Ishikawa (cell line): ENCODE data around the gene MAB21L2.

Experiments used
- CEBPB ChIP-seq: IDR thresholded peaks from 2 replicates; pipeline ENCODE4 v1.6.1; 2012
- CREB1 ChIP-seq: IDR thresholded peaks from 2 replicates; pipeline ENCODE4 v1.6.1; 2012; ENCODE audit warnings: low read depth
- EGR1 ChIP-seq: IDR thresholded peaks from 2 replicates; pipeline ENCODE4 v1.6.1; 2012
- EP300 ChIP-seq: IDR thresholded peaks from 2 replicates; pipeline ENCODE4 v1.6.1; 2012; ENCODE audit warnings: borderline replicate concordance
- FOXM1 ChIP-seq: IDR thresholded peaks from 2 replicates; pipeline ENCODE4 v1.6.1; 2012; ENCODE audit warnings: low read depth, borderline replicate concordance
- NFIC ChIP-seq: IDR thresholded peaks from 2 replicates; pipeline ENCODE4 v1.6.1; 2012
- RAD21 ChIP-seq: IDR thresholded peaks from 2 replicates; pipeline ENCODE4 v1.6.1; 2012; ENCODE audit warnings: low read depth
- TAF1 ChIP-seq: IDR thresholded peaks from 2 replicates; pipeline ENCODE4 v1.6.1; 2012; ENCODE audit warnings: low read depth, mild to moderate bottlenecking
- TCF12 ChIP-seq: IDR thresholded peaks from 2 replicates; pipeline ENCODE4 v1.6.1; 2012; ENCODE audit warnings: low read depth
- TEAD4 ChIP-seq: IDR thresholded peaks from 2 replicates; pipeline ENCODE4 v1.6.1; 2012
- YY1 ChIP-seq: IDR thresholded peaks from 2 replicates; pipeline ENCODE4 v1.6.1; 2012; ENCODE audit warnings: low read depth
- ZBTB7A ChIP-seq: IDR thresholded peaks from 2 replicates; pipeline ENCODE4 v1.6.1; 2012; ENCODE audit warnings: low read depth
- TF ChIP-seq, protein P1 (sequence below): IDR thresholded peaks from 2 replicates; pipeline ENCODE4 v1.6.1; 2012
- TF ChIP-seq, protein P2 (sequence below): IDR thresholded peaks from 2 replicates; pipeline ENCODE4 v1.6.1; 2012; ENCODE audit warnings: low read depth, mild to moderate bottlenecking
- TF ChIP-seq, protein P3 (sequence below): IDR thresholded peaks from 2 replicates; pipeline ENCODE4 v1.6.1; 2012

Gene MAB21L2

DNA sequence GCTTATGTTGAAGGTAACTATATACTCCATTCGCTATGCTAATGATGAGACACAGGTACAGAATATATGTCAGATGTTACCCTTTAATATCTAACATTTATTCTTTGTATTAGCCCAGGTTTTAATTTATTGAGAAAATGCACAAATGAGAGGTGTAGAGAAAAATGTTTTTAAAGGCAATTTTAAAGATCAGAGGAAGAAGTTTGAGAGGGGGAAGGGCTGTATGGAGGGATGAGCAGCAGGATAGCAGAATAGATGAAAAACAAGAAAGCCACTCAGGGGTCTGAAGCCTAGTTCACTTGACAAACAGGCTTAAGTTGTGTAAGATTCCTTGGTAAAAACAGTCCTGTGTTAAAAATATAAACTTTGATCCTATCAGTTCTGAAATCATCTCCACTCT is 3.7 kb downstream of the MAB21L2 start:
- no peak for TF ChIP-seq RAD21

DNA sequence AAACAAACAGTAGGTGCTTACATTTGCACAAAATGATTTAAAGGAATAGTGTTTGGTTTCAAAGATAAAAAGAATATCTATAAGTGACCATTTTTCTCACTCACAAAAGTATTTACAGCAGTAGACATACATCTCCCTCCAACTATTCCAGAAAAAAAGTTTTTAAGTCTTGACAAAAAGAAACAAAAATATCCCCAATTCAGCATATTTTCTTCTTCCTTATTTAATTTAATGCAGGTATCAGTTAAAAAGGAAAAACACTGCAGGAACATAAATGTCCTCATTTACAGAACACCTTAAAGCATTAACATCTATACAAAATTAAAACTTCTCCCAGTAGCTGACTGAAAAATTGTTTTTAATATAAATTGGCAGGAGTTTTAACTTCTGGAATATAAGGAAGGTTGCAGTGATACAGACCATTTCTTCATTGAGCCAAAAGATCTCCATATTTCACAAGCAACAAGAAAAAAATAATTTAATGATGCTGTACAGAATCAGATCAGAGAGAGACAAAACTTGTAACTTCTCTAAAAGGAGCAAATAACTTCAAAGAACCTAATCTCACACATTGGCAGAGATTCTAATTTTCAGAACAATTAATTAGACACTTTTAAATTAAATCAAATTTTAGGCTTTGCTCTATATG is 4.3 kb downstream of the MAB21L2 start:
- TF ChIP-seq CREB1 = no peak
- TF ChIP-seq EGR1 = no peak
- no peak for TF ChIP-seq TCF12
- TF ChIP-seq CEBPB = no peak
- no peak for TF ChIP-seq FOXM1
- TF ChIP-seq ZBTB7A = no peak
- TF ChIP-seq RAD21 = no peak
- TF ChIP-seq YY1 = no peak

DNA sequence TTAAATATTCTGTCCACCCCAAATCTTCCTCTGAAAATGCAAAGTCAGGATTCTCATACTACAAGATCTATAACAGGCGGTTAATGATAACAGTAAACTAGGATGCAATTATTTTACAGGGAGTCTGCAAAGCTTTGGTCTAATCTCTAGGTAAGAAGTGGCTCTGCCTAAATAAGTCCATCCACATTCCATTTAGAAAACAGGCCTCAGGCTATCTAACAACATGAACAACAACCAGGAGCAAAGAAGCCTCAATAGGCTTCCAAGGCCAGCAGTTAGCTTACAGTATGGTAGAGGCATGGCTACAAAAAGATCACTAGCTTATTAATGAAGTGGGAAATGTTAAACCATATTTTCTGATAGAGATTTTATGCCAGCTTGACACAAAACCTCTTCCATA is 6.4 kb downstream of the MAB21L2 start:
- TF ChIP-seq CREB1 = no peak
- no peak for TF ChIP-seq FOXM1
- no peak for TF ChIP-seq YY1
- TF ChIP-seq NFIC = no peak
- no peak for TF ChIP-seq EGR1
- TF ChIP-seq, protein P1, sequence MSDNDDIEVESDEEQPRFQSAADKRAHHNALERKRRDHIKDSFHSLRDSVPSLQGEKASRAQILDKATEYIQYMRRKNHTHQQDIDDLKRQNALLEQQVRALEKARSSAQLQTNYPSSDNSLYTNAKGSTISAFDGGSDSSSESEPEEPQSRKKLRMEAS = no peak
- no peak for TF ChIP-seq TEAD4
- TF ChIP-seq, protein P2, sequence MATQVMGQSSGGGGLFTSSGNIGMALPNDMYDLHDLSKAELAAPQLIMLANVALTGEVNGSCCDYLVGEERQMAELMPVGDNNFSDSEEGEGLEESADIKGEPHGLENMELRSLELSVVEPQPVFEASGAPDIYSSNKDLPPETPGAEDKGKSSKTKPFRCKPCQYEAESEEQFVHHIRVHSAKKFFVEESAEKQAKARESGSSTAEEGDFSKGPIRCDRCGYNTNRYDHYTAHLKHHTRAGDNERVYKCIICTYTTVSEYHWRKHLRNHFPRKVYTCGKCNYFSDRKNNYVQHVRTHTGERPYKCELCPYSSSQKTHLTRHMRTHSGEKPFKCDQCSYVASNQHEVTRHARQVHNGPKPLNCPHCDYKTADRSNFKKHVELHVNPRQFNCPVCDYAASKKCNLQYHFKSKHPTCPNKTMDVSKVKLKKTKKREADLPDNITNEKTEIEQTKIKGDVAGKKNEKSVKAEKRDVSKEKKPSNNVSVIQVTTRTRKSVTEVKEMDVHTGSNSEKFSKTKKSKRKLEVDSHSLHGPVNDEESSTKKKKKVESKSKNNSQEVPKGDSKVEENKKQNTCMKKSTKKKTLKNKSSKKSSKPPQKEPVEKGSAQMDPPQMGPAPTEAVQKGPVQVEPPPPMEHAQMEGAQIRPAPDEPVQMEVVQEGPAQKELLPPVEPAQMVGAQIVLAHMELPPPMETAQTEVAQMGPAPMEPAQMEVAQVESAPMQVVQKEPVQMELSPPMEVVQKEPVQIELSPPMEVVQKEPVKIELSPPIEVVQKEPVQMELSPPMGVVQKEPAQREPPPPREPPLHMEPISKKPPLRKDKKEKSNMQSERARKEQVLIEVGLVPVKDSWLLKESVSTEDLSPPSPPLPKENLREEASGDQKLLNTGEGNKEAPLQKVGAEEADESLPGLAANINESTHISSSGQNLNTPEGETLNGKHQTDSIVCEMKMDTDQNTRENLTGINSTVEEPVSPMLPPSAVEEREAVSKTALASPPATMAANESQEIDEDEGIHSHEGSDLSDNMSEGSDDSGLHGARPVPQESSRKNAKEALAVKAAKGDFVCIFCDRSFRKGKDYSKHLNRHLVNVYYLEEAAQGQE = no peak
- no peak for TF ChIP-seq RAD21
- TF ChIP-seq TAF1 = no peak
- no peak for TF ChIP-seq ZBTB7A
- no peak for TF ChIP-seq TCF12

DNA sequence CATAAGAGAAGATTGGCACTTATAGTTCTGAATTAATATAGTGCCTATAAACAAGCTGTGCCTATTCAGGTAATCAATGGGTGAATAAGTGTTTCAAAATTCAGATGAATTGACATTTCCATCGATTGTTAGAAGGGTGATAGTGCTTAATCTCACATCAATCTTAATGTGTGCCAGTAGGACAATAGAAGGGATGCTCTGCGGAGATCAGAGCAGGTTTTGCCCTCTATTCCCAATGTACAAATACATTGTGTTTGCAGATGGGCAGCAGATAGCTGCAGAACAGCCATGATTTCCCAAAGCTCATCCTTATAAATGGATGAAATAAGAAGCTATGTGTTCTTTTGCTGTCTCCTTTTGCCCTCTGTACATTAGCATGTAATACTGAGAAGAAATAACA is 7.2 kb downstream of the MAB21L2 start:
- TF ChIP-seq TEAD4 (no peak), TAF1 (no peak), CEBPB (no peak)
- TF ChIP-seq, protein P1 = no peak

DNA sequence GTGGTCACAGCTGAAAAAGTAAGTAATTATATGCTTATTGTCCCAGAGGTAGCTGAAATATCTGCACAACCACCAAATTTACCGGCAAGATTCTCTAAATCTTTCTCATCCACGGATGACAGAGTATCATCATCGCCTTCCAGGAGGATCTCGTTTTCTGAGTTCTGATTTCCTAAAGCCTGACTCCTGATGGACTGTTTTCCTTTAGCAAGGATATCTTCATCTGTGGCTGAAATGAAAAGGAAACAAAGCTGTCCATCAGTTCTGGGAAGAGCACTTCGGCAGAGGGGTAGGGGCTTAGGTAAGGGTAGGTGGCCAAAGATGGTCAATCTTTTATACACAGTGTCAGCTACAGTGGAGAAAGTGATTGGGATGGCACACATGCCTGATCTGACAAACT is 8.7 kb downstream of the MAB21L2 start:
- TF ChIP-seq, protein P1 = no peak
- no peak for TF ChIP-seq YY1
- TF ChIP-seq EGR1 = no peak
- TF ChIP-seq, protein P3, sequence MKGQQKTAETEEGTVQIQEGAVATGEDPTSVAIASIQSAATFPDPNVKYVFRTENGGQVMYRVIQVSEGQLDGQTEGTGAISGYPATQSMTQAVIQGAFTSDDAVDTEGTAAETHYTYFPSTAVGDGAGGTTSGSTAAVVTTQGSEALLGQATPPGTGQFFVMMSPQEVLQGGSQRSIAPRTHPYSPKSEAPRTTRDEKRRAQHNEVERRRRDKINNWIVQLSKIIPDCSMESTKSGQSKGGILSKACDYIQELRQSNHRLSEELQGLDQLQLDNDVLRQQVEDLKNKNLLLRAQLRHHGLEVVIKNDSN = no peak
- TF ChIP-seq RAD21 = no peak
- TF ChIP-seq CREB1 = no peak
- TF ChIP-seq EP300 = no peak
- TF ChIP-seq FOXM1 = no peak
- no peak for TF ChIP-seq TEAD4
- no peak for TF ChIP-seq CEBPB
- TF ChIP-seq, protein P2 = no peak
- TF ChIP-seq ZBTB7A = no peak
- no peak for TF ChIP-seq TAF1
- no peak for TF ChIP-seq TCF12
- TF ChIP-seq NFIC = no peak

DNA sequence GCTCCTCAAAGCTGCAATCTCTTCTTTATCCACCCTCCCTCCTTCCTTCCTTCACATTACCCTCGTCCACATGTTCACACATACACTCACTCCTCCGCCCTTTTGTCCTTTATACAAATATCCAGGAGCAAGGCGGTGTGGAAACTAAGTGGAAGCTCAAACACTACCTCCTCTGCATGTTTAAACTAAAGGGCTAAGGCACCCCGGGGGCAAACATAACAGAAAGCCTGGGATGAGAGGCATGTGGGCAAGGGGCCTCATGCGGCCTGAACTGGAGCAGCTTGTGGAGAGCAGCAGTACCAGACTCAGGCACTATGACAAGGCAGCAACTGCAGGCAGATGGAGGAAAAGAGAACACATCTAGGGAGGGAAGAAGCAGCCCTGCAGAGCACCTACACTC is 9.5 kb downstream of the MAB21L2 start:
- TF ChIP-seq ZBTB7A = no peak
- TF ChIP-seq FOXM1 = no peak
- TF ChIP-seq NFIC = no peak
- no peak for TF ChIP-seq YY1
- TF ChIP-seq EP300 = no peak
- TF ChIP-seq TAF1 = no peak

DNA sequence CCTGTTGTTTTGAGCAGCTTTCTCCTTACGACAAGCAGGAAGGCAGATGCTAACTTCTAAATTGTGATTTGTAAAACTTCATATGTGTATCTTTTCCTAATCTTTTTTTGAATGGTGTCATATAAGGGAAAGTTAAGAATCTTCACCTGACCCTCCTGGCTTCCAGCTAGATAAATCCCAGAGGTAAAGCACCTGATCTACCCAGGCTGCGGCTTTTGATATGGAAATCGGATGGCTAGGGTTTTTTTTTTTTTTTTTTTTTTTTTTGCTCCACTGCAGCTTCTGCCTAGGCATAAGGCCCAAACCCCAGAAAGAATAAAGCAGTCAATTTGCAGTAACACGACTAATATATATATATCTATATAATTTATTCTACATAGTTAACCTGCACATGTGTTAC is 10.0 kb downstream of the MAB21L2 start:
- TF ChIP-seq, protein P2 = no peak
- TF ChIP-seq, protein P3 = no peak
- TF ChIP-seq, protein P1 = no peak
